ENCODE results near the gene R3HDM2.

R3HDM2 gene

GRCh38 chr12:57273516-57273915 lies 157.3 kb downstream of the R3HDM2 start:
- peaks cover 34% of the 10 kb centered on the region for H3K36me3 ChIP-seq (replicated peaks)
- no peaks in the 10 kb centered on the region for H3K9me3 ChIP-seq
- H3K27me3 ChIP-seq (ENCODE audit: low read depth), result no peaks in the 10 kb centered on the region
- DNase-seq (ENCODE audit: low spot score in 2 of 2), result no peak
- in situ Hi-C loops (cut with MboI; ENCODE audit: low sequenced_read_pairs), result no loop called here
- H3K4me1 ChIP-seq, result no peaks in the 10 kb centered on the region
- H3K4me3 ChIP-seq, result no peak overlapping the region

DNA sequence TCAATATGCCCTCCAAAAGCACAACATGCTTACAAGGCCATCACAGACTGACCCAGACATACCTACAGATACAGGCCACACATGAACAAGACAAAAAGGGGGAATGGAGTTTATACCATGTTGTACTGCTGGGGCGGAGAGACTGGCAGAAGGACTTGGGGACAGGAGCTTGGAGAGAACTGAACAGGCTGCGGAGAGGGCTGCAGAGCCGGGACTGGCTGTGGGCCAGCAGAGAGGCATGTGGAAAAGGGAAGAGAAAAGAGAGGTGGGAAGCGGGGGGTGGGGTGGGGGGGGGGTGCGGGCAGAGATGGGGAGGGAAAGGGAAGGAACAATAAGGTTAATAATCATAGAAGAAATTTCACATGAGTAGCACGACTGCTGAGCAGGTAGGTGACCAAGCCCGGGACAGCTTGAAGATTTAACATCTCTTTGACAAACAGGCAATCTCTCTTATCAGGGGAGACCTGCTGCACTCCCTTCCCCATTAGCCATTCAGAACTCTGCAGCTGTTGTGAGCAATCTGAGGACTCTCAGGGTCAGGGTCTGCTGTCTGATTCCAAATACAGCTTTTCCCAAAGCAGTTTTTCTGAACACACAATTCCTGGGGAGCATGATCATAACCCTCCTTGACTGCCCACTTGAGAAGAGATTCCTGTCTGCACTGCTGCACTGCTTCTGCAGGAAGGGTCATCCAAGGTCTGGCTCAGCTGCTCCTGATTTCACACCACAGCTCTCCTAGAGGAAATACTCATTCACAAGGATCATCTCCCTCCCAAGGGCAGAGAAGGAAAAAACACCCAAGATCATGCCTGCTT lies 158.3 kb downstream of the R3HDM2 start:
- no peak overlapping the region for H3K4me3 ChIP-seq
- no peak for DNase-seq (ENCODE audit: low spot score in 2 of 2)
- H3K9me3 ChIP-seq, result no peaks in the 10 kb centered on the region
- peaks cover 39% of the 10 kb centered on the region for H3K36me3 ChIP-seq (replicated peaks)
- in situ Hi-C loops (cut with MboI; ENCODE audit: low sequenced_read_pairs), result no loop called here
- no peaks in the 10 kb centered on the region for H3K4me1 ChIP-seq
- no peaks in the 10 kb centered on the region for H3K27me3 ChIP-seq (ENCODE audit: low read depth)

GRCh38 chr12:57270966-57271470 lies 159.8 kb downstream of the R3HDM2 start:
- in situ Hi-C loops (cut with MboI; ENCODE audit: low sequenced_read_pairs), result no loop called here
- H3K4me1 ChIP-seq, result no peaks in the 10 kb centered on the region
- H3K36me3 ChIP-seq (replicated peaks), result peaks cover 35% of the 10 kb centered on the region
- H3K4me3 ChIP-seq, result no peak overlapping the region
- no peaks in the 10 kb centered on the region for H3K9me3 ChIP-seq
- H3K27me3 ChIP-seq (ENCODE audit: low read depth), result no peaks in the 10 kb centered on the region
- no peak for DNase-seq (ENCODE audit: low spot score in 2 of 2)

DNA sequence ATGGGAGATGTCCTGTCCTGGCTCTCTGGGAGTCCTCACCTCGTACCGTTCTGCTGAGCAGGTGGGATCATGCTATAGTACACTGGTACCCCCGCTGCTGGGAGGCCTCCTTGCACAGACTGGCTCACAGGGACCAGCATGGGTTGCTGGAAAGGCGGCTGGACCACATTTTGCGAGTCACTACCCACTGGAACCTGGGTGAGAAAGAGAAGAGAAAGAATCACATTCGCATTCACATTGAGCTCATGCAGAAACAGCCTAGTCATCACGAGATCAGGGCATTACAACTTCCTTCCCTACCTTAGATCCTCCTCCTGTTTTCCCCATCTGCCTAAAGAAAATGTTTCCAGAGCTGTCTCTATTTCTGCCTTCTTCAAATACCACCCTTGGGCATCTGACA lies 162.6 kb downstream of the R3HDM2 start:
- Histone ChIP-seq H3K36me3 (replicated peaks) (peaks cover 28% of the 10 kb centered on the region), H3K4me3 (no peak overlapping the region), H3K27me3 (ENCODE audit: low read depth) (no peaks in the 10 kb centered on the region), H3K4me1 (no peaks in the 10 kb centered on the region), H3K9me3 (no peaks in the 10 kb centered on the region)
- in situ Hi-C loops (cut with MboI; ENCODE audit: low sequenced_read_pairs), result no loop called here
- no peak for DNase-seq (ENCODE audit: low spot score in 2 of 2)

- in situ Hi-C loops (cut with MboI; ENCODE audit: low sequenced_read_pairs), result no loop called here
- Histone ChIP-seq H3K4me3 (no peak overlapping the region), H3K9me3 (no peaks in the 10 kb centered on the region), H3K27me3 (ENCODE audit: low read depth) (no peaks in the 10 kb centered on the region), H3K4me1 (no peaks in the 10 kb centered on the region), H3K36me3 (replicated peaks) (peaks cover 33% of the 10 kb centered on the region)
- no peak for DNase-seq (ENCODE audit: low spot score in 2 of 2)
Observed at GRCh38 chr12:57266681-57267080, 164.2 kb downstream of the R3HDM2 start.

GRCh38 chr12:57263096-57263495 lies 167.7 kb downstream of the R3HDM2 start:
- Histone ChIP-seq H3K4me1 (no peaks in the 10 kb centered on the region), H3K4me3 (no peak overlapping the region), H3K36me3 (replicated peaks) (peaks cover 26% of the 10 kb centered on the region), H3K9me3 (no peaks in the 10 kb centered on the region), H3K27me3 (ENCODE audit: low read depth) (no peaks in the 10 kb centered on the region)
- in situ Hi-C loops (cut with MboI; ENCODE audit: low sequenced_read_pairs), result loop anchor here (5.0 kb wide), 1 partner anchor 194 kb away; the partner anchor contains the start of genes GLI1 and INHBE
- DNase-seq (ENCODE audit: low spot score in 2 of 2), result no peak

- no peak for DNase-seq (ENCODE audit: low spot score in 2 of 2)
- Histone ChIP-seq H3K4me1 (no peaks in the 10 kb centered on the region), H3K9me3 (no peaks in the 10 kb centered on the region), H3K27me3 (ENCODE audit: low read depth) (no peaks in the 10 kb centered on the region), H3K4me3 (no peak overlapping the region), H3K36me3 (replicated peaks) (peaks cover 22% of the 10 kb centered on the region)
- in situ Hi-C loops (cut with MboI; ENCODE audit: low sequenced_read_pairs), result loop anchor here (5.0 kb wide), 1 partner anchor 195 kb away; the partner anchor contains the start of genes GLI1 and INHBE
Observed at GRCh38 chr12:57262126-57262822, 168.6 kb downstream of the R3HDM2 start.

GRCh38 chr12:57261428-57261865 lies 169.4 kb downstream of the R3HDM2 start:
- DNase-seq (ENCODE audit: low spot score in 2 of 2), result no peak
- in situ Hi-C loops (cut with MboI; ENCODE audit: low sequenced_read_pairs), result loop anchor here (5.0 kb wide), 1 partner anchor 196 kb away; the partner anchor contains the start of genes GLI1 and INHBE
- Histone ChIP-seq H3K36me3 (replicated peaks) (peaks cover 23% of the 10 kb centered on the region), H3K9me3 (no peaks in the 10 kb centered on the region), H3K4me3 (no peak overlapping the region), H3K27me3 (ENCODE audit: low read depth) (no peaks in the 10 kb centered on the region), H3K4me1 (no peaks in the 10 kb centered on the region)

- Histone ChIP-seq H3K27me3 (ENCODE audit: low read depth) (no peaks in the 10 kb centered on the region), H3K9me3 (no peaks in the 10 kb centered on the region), H3K36me3 (replicated peaks) (peaks cover 32% of the 10 kb centered on the region), H3K4me1 (no peaks in the 10 kb centered on the region), H3K4me3 (no peak overlapping the region)
- no peak for DNase-seq (ENCODE audit: low spot score in 2 of 2)
- in situ Hi-C loops (cut with MboI; ENCODE audit: low sequenced_read_pairs), result loop anchor here (5.0 kb wide), 1 partner anchor 197 kb away; the partner anchor contains the start of genes GLI1 and INHBE
Observed at GRCh38 chr12:57260366-57260765, 170.5 kb downstream of the R3HDM2 start.

GRCh38 chr12:57258977-57259970 lies 171.6 kb downstream of the R3HDM2 start:
- Histone ChIP-seq H3K36me3 (replicated peaks) (peaks cover 35% of the 10 kb centered on the region), H3K27me3 (ENCODE audit: low read depth) (no peaks in the 10 kb centered on the region), H3K4me3 (no peak overlapping the region), H3K9me3 (no peaks in the 10 kb centered on the region), H3K4me1 (no peaks in the 10 kb centered on the region)
- in situ Hi-C loops (cut with MboI; ENCODE audit: low sequenced_read_pairs), result no loop called here
- DNase-seq (ENCODE audit: low spot score in 2 of 2), result no peak

DNA sequence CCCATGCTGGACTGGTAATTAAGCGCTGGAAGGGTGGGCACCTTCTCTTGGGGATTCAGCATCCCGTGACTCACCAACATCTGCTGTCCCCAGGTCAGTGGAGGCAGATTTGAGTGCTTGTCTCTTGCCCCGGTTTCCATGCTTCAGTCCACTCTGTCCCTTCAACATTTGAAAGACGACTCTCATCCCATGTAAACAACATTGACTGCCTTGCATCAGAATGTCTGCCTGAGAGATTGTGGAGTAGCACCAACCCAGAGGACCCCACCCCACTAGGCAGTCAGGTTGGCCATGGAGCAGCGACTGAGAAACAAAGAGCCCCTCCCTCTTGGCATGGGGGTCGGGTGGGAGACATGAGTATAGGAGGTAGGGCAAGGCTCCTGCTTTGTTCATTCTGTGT lies 174.9 kb downstream of the R3HDM2 start:
- H3K4me3 ChIP-seq, result no peak overlapping the region
- peaks cover 29% of the 10 kb centered on the region for H3K36me3 ChIP-seq (replicated peaks)
- no peak for DNase-seq (ENCODE audit: low spot score in 2 of 2)
- H3K9me3 ChIP-seq, result no peaks in the 10 kb centered on the region
- in situ Hi-C loops (cut with MboI; ENCODE audit: low sequenced_read_pairs), result no loop called here
- H3K4me1 ChIP-seq, result no peaks in the 10 kb centered on the region
- no peaks in the 10 kb centered on the region for H3K27me3 ChIP-seq (ENCODE audit: low read depth)

- Histone ChIP-seq H3K27me3 (ENCODE audit: low read depth) (no peaks in the 10 kb centered on the region), H3K4me3 (no peak overlapping the region), H3K9me3 (no peaks in the 10 kb centered on the region), H3K36me3 (replicated peaks) (peaks cover 29% of the 10 kb centered on the region), H3K4me1 (no peaks in the 10 kb centered on the region)
- DNase-seq (ENCODE audit: low spot score in 2 of 2), result no peak
- in situ Hi-C loops (cut with MboI; ENCODE audit: low sequenced_read_pairs), result no loop called here
Observed at GRCh38 chr12:57254506-57255280, 176.2 kb downstream of the R3HDM2 start.

All from HAP-1 (cell line).